Mesodermal cell (in vitro differentiated cells): ENCODE data around the gene VIPAS39.
"Not testable (repeated sequence)": the region's sequence is repeated elsewhere in the genome, so short reads cannot be mapped to it uniquely, and the experiment has no call there.

Source experiments
- H3K27ac ChIP-seq: 2 replicates; pipeline ENCODE4 v1.7.0; 2013; ENCODE audit warnings: mild to moderate bottlenecking, low read depth, low read length, moderate library complexity; ENCODE audit not compliant: severe bottlenecking
- H3K36me3 ChIP-seq: 2 replicates; pipeline ENCODE4 v1.7.1; 2013; ENCODE audit warnings: mild to moderate bottlenecking, low read length, moderate library complexity; ENCODE audit not compliant: control insufficient read depth, insufficient read depth
- H3K4me1 ChIP-seq: one replicate; pipeline ENCODE4 v1.7.1; 2013; ENCODE audit warnings: mild to moderate bottlenecking, low read length; ENCODE audit not compliant: insufficient read depth, control insufficient read depth, poor library complexity, severe bottlenecking
- H3K4me3 ChIP-seq: 2 replicates; pipeline ENCODE4 v1.7.0; 2013; ENCODE audit warnings: low read length, control low read depth, mild to moderate bottlenecking; ENCODE audit not compliant: insufficient read depth, poor library complexity, severe bottlenecking; ENCODE audit errors: extremely low read depth
- H3K9me3 ChIP-seq: 2 replicates; pipeline ENCODE4 v1.7.1; 2013; ENCODE audit warnings: mild to moderate bottlenecking, low read length, moderate library complexity; ENCODE audit not compliant: control insufficient read depth
- WGBS, 2 experiments: methylation state at CpG; one replicate each; pipeline ENCODE4 v1.1.5; 2013; ENCODE audit warnings: missing lambda C conversion rate in 2 of 2; ENCODE audit not compliant: insufficient coverage in 2 of 2; 5-methylcytosine and 5-hydroxymethylcytosine counted together

VIPAS39 gene

DNA sequence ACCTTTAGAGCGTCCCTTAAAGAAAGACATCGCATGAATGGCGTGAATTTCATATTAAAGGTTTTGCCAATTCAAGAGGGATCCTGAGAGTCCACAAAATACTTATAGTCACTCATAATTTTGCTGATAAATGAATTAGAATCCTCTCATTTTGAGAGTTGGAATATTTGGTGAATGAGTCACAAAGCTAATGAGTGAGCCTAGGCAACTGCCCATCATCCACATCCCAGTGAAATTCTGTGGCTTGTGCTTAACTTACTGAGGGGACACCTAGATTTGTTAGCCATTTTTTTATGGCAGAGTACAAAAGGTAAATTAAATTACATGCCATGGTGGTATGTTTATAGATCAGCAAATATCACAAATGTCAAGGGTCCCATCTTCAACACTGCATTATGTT lies 21.4 kb downstream of the VIPAS39 start:
- Histone ChIP-seq H3K9me3 (no peaks in the 10 kb centered on the region), H3K4me1 (no peaks in the 10 kb centered on the region), H3K4me3 (no peak overlapping the region), H3K36me3 (peaks cover 58% of the 10 kb centered on the region), H3K27ac (no peak overlapping the region)
- no CpG with 5 or more reads among the region's 3 CpGs for WGBS, 2 experiments

DNA sequence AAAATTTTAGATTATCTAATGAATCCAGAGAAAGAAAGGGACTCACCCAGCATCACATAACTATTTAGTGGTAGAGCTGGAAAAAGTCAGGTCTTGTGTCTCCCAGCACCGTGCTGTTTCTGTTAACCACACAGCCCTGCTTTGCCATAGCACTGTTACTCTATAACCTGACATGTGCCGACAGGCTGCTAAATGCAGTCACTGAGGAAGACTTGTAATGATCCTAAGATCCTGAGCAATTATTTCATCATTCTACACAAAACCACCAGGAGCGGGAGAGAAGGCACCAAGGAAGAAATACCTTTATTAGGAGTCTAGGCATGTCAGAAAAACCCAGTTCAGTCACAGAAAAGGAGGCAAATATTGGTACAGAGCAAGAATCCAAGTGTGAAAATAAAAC lies 31.0 kb downstream of the VIPAS39 start:
- H3K4me1 ChIP-seq, result no peaks in the 10 kb centered on the region
- H3K27ac ChIP-seq, result no peak overlapping the region
- no peak overlapping the region for H3K4me3 ChIP-seq
- H3K36me3 ChIP-seq, result peaks cover 80% of the 10 kb centered on the region
- no peaks in the 10 kb centered on the region for H3K9me3 ChIP-seq
- WGBS, 2 experiments, result 100% methylated on average over 1 to 2 of the region's 3 CpGs

DNA sequence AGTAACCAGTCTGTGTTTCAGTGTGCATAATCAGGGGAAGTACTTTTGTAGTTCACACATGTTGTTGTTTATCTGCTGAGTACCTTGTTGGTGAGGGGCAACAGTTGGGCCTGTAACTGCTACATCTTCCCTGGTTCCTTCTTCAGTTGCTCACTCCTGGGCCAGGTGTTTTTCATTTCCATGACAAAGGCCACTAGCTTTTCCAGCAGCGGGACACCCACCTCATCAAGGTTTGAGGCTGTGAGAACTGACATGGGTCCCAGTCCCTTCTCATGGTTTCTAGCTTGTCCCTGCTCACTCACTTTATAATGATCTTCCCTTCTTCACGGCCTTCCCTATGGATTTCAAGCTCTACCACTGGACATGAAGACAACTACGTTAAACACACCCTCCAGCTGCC lies 32.5 kb downstream of the VIPAS39 start:
- Histone ChIP-seq H3K4me3 (no peak overlapping the region), H3K36me3 (peaks cover 83% of the 10 kb centered on the region), H3K9me3 (peaks cover 4% of the 10 kb centered on the region), H3K4me1 (no peaks in the 10 kb centered on the region), H3K27ac (no peak overlapping the region)
- 89 to 90% methylated on average over 2 to 3 of the region's 3 CpGs for WGBS, 2 experiments

DNA sequence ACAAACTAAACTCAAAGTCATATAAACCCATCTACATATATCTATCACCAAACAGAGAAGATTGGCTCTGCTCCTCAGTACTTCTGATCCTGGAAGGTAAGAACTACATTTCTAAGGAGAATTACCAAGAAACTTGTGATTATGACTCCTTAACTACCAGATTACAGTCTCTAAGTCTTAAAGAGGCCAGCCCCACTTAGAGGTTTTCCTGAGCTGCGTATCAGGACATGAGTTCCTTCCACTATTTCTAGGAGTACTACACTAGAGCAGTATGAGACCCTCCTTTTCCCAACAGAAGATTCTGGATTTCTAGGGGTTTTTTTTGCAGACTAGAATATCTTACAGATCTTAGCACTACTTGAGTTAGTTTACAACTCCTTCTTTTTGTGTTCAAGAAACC lies 34.0 kb downstream of the VIPAS39 start, which contains the start of gene NOXRED1:
Gene NOXRED1 (minus strand): TSS at position 101 of the 400 bp plus-strand sequence. CDS start 634 bp downstream, outside the sequence.
- WGBS, 2 experiments, result 100% methylated on average over 1 of the region's 1 CpG; no CpG with 5 or more reads in 1 of the 2 experiments
- Histone ChIP-seq H3K4me3 (no peak within 1 kb of the TSS), H3K4me1 (no peaks in the 10 kb centered on the region), H3K27ac (no peak within 1 kb of the TSS), H3K9me3 (peaks cover 13% of the 10 kb centered on the region), H3K36me3 (peaks cover 69% of the 10 kb centered on the region)

DNA sequence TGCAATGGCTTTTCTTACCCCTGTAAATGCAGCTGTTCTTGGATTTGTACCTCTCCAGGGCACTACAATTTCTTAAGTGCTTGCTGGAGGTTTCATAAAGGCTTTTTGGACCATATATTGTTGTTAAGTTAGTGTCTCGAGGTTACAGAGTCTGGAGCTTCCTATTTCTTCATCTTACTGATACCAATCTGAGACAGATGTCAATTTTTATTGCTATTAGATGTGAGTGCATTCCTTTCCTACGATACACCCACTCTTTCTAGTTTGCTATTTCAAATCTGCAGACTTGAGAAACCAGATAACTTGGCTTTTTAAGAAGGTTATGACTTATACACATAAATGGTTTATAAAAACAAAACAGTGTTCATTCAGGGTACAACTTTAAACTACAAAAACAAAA lies 36.2 kb downstream of the VIPAS39 start:
- Histone ChIP-seq H3K4me1 (no peaks in the 10 kb centered on the region), H3K9me3 (peaks cover 13% of the 10 kb centered on the region), H3K36me3 (peaks cover 47% of the 10 kb centered on the region), H3K27ac (no peak overlapping the region), H3K4me3 (no peak overlapping the region)
- no CpG with 5 or more reads among the region's 2 CpGs for WGBS, 2 experiments

DNA sequence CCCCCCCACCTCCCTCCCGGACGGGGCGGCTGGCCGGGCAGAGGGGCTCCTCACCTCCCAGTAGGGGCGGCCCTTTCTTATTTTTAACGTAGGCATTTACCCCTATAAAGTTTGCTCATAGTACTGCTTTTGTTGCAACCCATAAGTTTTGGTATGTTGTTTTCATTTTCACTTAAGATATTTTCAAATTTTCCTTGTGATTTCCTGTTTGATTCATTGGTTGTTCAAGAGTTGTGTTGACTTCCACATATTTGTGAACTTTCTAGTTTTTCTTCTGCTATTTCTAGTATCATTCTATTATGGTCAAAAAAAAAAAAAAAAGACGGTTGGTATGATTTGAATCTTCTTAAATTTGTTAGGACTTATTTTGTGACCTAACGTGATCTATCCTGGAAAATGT lies 40.6 kb downstream of the VIPAS39 start:
- 100% methylated on average over 1 of the region's 8 CpGs for WGBS, 2 experiments
- Histone ChIP-seq H3K36me3 (peaks cover 12% of the 10 kb centered on the region), H3K9me3 (peaks cover 13% of the 10 kb centered on the region), H3K27ac (no peak overlapping the region), H3K4me1 (no peaks in the 10 kb centered on the region), H3K4me3 (no peak overlapping the region)

DNA sequence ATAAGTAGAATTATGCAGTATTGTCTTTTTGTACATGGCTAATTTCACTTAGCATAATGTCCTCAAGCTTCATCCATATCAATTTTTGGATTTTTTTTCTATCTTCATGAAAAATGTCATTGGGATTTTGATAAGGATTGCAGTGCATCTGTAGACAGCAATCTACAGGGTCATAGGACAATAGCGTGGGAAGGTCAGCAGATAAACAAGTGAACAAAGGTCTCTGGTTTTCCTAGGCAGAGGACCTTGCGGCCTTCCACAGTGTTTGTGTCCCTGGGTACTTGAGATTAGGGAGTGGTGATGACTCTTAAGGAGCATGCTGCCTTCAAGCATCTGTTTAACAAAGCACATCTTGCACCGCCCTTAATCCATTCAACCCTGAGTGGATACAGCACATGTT lies 41.3 kb downstream of the VIPAS39 start:
- H3K27ac ChIP-seq, H3K4me1 ChIP-seq, H3K4me3 ChIP-seq, H3K36me3 ChIP-seq: not testable (repeated sequence)
- H3K9me3 ChIP-seq, result peaks cover 13% of the 10 kb centered on the region
- WGBS, 2 experiments, result 100% methylated on average over 1 of the region's 3 CpGs; no CpG with 5 or more reads in 1 of the 2 experiments

DNA sequence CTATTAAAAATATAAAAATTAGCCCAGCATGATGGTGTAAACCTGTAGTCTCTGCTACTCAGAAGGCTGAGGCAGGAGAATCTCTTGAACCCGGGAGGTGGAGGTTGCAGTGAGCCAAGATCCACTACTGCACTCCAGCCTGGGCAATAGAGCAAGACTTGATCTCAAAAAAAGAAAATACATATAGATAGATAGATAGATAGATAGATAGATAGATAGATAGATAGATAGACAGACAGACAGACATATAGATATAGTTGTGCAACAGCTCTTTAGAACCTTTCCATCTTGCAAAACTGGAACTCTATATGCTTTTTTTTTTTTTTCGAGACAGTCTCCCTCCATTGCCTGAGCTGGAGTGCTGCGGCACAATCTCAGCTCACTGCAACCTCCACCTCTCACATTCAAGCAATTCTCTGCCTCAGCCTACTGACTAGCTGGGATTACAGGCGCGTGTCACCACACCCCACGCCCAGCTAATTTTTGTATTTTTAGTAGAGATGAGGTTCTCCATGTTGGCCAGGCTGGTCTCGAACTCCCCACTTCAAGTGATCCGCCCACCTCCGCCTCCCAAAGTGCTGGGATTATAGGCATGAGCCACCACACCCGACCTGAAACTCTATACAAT lies 41.9 kb downstream of the VIPAS39 start:
- 88 to 96% methylated on average over 5 of the region's 10 CpGs for WGBS, 2 experiments
- H3K27ac ChIP-seq, H3K36me3 ChIP-seq, H3K4me1 ChIP-seq, H3K4me3 ChIP-seq: not testable (repeated sequence)
- H3K9me3 ChIP-seq, result peaks cover 11% of the 10 kb centered on the region

DNA sequence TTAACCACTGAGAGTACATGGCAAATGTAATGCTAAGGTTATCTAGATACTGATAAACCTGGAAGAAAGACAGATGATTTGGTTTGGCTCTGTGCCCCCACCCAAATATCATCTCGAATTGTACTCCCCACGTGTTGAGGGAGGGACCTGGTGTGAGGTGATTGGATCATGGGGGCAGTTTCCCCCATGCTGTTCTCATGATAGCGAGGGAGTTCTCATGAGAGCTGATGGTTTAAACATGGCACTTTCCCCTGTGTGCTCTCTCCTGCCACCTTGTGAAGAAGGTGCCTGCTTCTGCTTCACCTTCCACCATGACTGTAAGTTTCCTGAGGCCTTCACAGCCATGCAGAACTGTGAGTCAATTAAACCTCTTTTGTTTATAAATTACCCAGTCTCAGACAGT lies 48.3 kb downstream of the VIPAS39 start:
- WGBS, 2 experiments, result 10 to 70% methylated on average over 1 to 2 of the region's 3 CpGs
- H3K36me3 ChIP-seq, result no peaks in the 10 kb centered on the region
- no peak overlapping the region for H3K27ac ChIP-seq
- H3K4me1 ChIP-seq, result no peaks in the 10 kb centered on the region
- no peaks in the 10 kb centered on the region for H3K9me3 ChIP-seq
- no peak overlapping the region for H3K4me3 ChIP-seq

DNA sequence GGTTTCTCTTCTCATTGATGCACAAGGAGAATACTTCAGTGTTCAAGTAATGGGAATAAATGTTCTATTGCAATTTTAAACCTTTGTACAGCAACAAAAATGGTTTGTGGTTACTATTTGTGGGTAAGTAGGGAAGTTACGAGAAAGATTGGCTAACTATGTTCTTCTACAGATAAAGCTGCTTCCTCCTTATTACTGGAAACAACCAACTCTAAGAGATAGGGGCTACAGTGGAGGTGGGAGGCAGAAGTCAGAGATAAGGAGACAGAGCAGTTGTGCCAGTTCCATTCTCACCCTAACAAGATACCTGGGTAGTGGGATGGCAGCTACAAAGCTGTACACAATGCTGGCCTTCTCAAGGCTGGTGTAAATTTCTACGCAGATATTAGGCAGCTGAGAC lies 50.2 kb downstream of the VIPAS39 start:
- WGBS, 2 experiments, result 100% methylated on average over 1 of the region's 2 CpGs
- Histone ChIP-seq H3K27ac (no peak overlapping the region), H3K9me3 (no peaks in the 10 kb centered on the region), H3K4me1 (no peaks in the 10 kb centered on the region), H3K36me3 (no peaks in the 10 kb centered on the region), H3K4me3 (no peak overlapping the region)

DNA sequence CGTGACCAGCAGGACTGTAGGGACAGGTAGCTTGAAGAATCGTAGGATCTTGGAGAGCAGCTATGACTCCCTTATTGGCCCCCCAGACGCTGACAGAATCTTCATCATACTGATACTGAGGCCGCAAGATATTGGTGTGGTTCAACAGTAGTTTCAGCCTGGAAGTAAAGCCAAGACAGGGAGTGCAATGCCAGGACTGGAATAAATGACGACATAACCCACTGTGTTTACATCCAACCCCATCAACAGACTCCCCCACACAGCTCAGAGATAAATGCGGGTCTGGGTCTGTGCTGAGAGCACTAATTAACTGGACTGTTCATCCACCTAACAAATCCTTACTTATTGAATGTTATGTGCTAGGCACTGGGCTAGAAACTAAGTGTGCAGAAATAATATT lies 50.7 kb downstream of the VIPAS39 start:
- H3K9me3 ChIP-seq, result no peaks in the 10 kb centered on the region
- no peak overlapping the region for H3K4me3 ChIP-seq
- no peak overlapping the region for H3K27ac ChIP-seq
- no peaks in the 10 kb centered on the region for H3K36me3 ChIP-seq
- H3K4me1 ChIP-seq, result no peaks in the 10 kb centered on the region
- 93 to 94% methylated on average over 4 to 5 of the region's 6 CpGs for WGBS, 2 experiments
